Smooth muscle cell (in vitro differentiated cells): ENCODE data around the gene CCDC178. TPM values are rescaled to one million over a fixed set of nuclear protein-coding genes. Genes with fewer than 3 reads are reported as not detected.

Source experiments
- DNase-seq: peaks from one replicate; lab custom pipeline; 2025; ENCODE audit not compliant: unreplicated experiment; lab: John Stamatoyannopoulos, UW
- H2AFZ ChIP-seq: fragments of 200-600 bp; sonication (generic); 2 replicates; pipeline ENCODE4 v1.6.0; 2016; ENCODE audit warnings: antibody characterized with exemption, low read depth, mild to moderate bottlenecking
- H3F3A ChIP-seq: fragments of 200-600 bp; sonication (generic); 2 replicates; pipeline ENCODE4 v1.6.0; 2017; ENCODE audit warnings: antibody characterized with exemption, low read depth
- H3K27ac ChIP-seq: fragments of 200-600 bp; sonication (generic); 2 replicates; pipeline ENCODE4 v1.5.1; 2016; ENCODE audit warnings: low read depth, mild to moderate bottlenecking
- H3K27me3 ChIP-seq: fragments of 200-600 bp; sonication (generic); 2 replicates; pipeline ENCODE4 v1.6.1; 2016; ENCODE audit warnings: low read depth, mild to moderate bottlenecking
- H3K36me3 ChIP-seq: fragments of 200-600 bp; sonication (generic); 2 replicates; pipeline ENCODE4 v1.5.1; 2016; ENCODE audit warnings: low read depth
- H3K4me1 ChIP-seq: fragments of 200-600 bp; sonication (generic); 2 replicates; pipeline ENCODE4 v1.5.1; 2016; ENCODE audit warnings: low read depth
- H3K4me2 ChIP-seq: fragments of 200-600 bp; sonication (generic); 2 replicates; pipeline ENCODE4 v1.6.0; 2016; ENCODE audit warnings: mild to moderate bottlenecking
- H3K4me3 ChIP-seq: fragments of 200-600 bp; sonication (generic); 2 replicates; pipeline ENCODE4 v1.5.1; 2016; ENCODE audit warnings: mild to moderate bottlenecking
- H3K79me2 ChIP-seq: fragments of 200-600 bp; sonication (generic); 2 replicates; pipeline ENCODE4 v1.6.0; 2016; ENCODE audit warnings: low read depth, mild to moderate bottlenecking
- H3K9ac ChIP-seq: fragments of 200-600 bp; sonication (generic); 2 replicates; pipeline ENCODE4 v1.6.0; 2016; ENCODE audit warnings: low read depth
- H3K9me3 ChIP-seq: fragments of 200-600 bp; sonication (generic); replicated peaks from 2 replicates; pipeline ENCODE4 v1.5.1; 2016; ENCODE audit warnings: low read depth
- H4K20me1 ChIP-seq: fragments of 200-600 bp; sonication (generic); 2 replicates; pipeline ENCODE4 v1.6.0; 2016; ENCODE audit warnings: low read depth
- WGBS: methylation state at CpG from one replicate; pipeline ENCODE4 v1.1.7; 2016; ENCODE audit warnings: low lambda C conversion rate; 5-methylcytosine and 5-hydroxymethylcytosine counted together
- polyA plus RNA-seq: library from polyadenylated mRNA; unstranded; fragments of >200 nt; fragmentation: Nextera tagmentation; extraction: Ambion mirVana; gene quantifications from 2 replicates; pipeline ENCODE4 v1.2.1, GENCODE V29; 2016
- total RNA-seq: library from RNA; depleted of rRNA; stranded (reverse); fragments of >200 nt; gene quantifications from 2 replicates; pipeline ENCODE4 v1.2.3, GENCODE V29; 2014
- TF ChIP-seq, protein P1 (sequence below): fragments of 200-600 bp; sonication (generic); IDR thresholded peaks from 2 replicates; pipeline ENCODE4 v1.5.1; 2017; ENCODE audit warnings: borderline replicate concordance, mild to moderate bottlenecking, antibody characterized with exemption; ENCODE audit not compliant: insufficient read depth, poor library complexity, severe bottlenecking

The CCDC178 gene
- total and polyA plus RNA-seq, 2 experiments from 2014 or later = not detected

DNA sequence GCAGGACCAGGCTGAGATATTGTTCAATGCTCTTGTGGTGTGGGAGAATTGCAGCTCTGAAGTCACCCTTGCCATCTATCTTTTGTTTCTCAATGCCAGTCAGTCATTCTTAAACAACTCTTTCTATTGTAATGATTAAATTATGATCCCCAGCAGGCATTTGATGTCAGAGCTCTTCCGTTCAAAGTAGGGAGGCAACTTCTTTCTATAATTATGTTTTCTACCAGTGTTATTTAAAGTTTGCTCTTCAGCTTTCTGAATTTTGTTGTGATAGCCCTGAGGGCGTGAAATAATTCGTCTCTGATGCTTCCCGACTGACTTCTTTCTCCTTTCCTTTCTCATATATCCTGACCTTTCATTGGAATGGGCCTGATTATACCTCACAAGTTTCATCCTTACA lies 506.3 kb downstream of the CCDC178 start:
- Histone ChIP-seq H3K79me2 (no peaks in the 10 kb centered on the region), H3K9ac (no peak overlapping the region), H3K4me1 (no peaks in the 10 kb centered on the region), H3K27ac (no peak overlapping the region), H3K4me3 (no peak overlapping the region), H4K20me1 (no peaks in the 10 kb centered on the region), H3K36me3 (no peaks in the 10 kb centered on the region), H3K9me3 (no peaks in the 10 kb centered on the region), H2AFZ (no peak overlapping the region), H3F3A (no peaks in the 10 kb centered on the region), H3K4me2 (no peak overlapping the region), H3K27me3 (no peaks in the 10 kb centered on the region)
- no peak for DNase-seq
- 87% methylated on average over 4 of the region's 4 CpGs for WGBS
- TF ChIP-seq, protein P1, sequence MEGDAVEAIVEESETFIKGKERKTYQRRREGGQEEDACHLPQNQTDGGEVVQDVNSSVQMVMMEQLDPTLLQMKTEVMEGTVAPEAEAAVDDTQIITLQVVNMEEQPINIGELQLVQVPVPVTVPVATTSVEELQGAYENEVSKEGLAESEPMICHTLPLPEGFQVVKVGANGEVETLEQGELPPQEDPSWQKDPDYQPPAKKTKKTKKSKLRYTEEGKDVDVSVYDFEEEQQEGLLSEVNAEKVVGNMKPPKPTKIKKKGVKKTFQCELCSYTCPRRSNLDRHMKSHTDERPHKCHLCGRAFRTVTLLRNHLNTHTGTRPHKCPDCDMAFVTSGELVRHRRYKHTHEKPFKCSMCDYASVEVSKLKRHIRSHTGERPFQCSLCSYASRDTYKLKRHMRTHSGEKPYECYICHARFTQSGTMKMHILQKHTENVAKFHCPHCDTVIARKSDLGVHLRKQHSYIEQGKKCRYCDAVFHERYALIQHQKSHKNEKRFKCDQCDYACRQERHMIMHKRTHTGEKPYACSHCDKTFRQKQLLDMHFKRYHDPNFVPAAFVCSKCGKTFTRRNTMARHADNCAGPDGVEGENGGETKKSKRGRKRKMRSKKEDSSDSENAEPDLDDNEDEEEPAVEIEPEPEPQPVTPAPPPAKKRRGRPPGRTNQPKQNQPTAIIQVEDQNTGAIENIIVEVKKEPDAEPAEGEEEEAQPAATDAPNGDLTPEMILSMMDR = no peak

DNA sequence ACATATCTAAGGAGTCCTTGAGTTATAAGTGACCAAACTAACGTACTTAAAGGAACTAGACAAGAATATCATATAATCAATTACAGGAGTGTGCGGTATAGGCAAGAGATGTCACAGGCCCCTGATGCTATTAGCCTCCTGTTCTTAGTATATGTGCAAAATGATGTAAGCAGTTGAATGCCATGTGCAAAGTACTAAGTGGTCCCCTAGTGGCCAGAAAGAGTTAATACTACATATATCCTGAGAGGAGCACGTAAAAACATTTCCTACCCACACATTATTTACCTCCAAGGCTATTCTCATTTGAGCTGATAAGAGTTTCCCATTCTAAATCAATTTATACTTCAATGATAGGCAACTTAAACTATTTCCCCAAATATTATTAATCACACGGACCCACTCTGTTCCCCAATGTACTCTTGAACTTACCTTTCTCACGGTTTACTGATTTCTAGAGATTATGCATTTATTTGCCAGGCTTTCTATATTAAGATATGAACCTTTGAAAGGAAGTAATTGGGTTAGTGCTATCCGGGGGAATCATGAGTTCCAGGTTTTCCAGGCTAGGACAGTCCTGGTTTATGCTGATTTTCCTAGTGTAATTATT lies 509.7 kb downstream of the CCDC178 start:
- Histone ChIP-seq H3K27ac (no peak overlapping the region), H3K9me3 (no peaks in the 10 kb centered on the region), H4K20me1 (no peaks in the 10 kb centered on the region), H2AFZ (no peak overlapping the region), H3K4me2 (no peak overlapping the region), H3K27me3 (peaks cover 5% of the 10 kb centered on the region), H3K4me1 (no peaks in the 10 kb centered on the region), H3K79me2 (no peaks in the 10 kb centered on the region), H3K9ac (no peak overlapping the region), H3K4me3 (no peak overlapping the region), H3K36me3 (no peaks in the 10 kb centered on the region), H3F3A (no peaks in the 10 kb centered on the region)
- TF ChIP-seq, protein P1 = peak; percentile 69
- WGBS = 48% methylated on average over 6 of the region's 6 CpGs
- no peak for DNase-seq

- no peaks in the 10 kb centered on the region for H3K36me3 ChIP-seq
- peak overlapping the region; percentile 62 for H2AFZ ChIP-seq
- H3K9ac ChIP-seq = no peak overlapping the region
- no peaks in the 10 kb centered on the region for H4K20me1 ChIP-seq
- no peaks in the 10 kb centered on the region for H3F3A ChIP-seq
- no peak overlapping the region for H3K27ac ChIP-seq
- no peak for DNase-seq
- H3K4me1 ChIP-seq = no peaks in the 10 kb centered on the region
- TF ChIP-seq, protein P1 = no peak
- no peaks in the 10 kb centered on the region for H3K79me2 ChIP-seq
- 58% methylated on average over 6 of the region's 6 CpGs for WGBS
- no peak overlapping the region for H3K4me2 ChIP-seq
- H3K9me3 ChIP-seq = no peaks in the 10 kb centered on the region
- H3K27me3 ChIP-seq = peaks cover 8% of the 10 kb centered on the region
- H3K4me3 ChIP-seq = no peak overlapping the region
These were observed 511.3 kb downstream of the CCDC178 start for GRCh38 chr18:32929213-32929612.

DNA sequence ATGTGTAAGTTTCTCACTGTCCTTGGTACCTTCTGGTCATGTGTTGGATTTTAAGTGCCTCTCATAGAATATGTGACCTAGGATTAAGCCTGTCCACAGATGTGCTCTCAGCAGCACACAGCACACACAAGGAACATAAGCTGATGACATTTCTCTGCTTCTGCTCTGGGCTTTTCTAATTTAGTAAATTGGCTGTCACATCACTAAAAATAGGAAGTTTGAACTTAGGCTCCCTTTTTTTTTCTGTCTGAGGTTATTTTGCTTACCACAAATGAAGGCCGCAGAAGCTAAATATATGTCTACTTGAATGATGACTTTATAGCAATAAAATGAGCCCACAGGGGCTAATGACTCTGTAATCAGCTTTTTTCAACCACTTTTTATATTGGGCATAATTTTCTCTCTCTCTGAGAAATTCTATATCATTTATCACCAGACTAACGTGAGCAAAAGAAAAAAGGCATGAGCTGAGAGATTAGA lies 517.5 kb downstream of the CCDC178 start:
- no peak for DNase-seq

More for the DNA sequence above, 517.5 kb downstream of the CCDC178 start:
- Histone ChIP-seq H3K9ac (no peak overlapping the region), H3K27me3 (peaks cover 8% of the 10 kb centered on the region), H3K9me3 (no peaks in the 10 kb centered on the region), H4K20me1 (no peaks in the 10 kb centered on the region), H3K4me3 (no peak overlapping the region), H3K36me3 (no peaks in the 10 kb centered on the region), H3K4me1 (no peaks in the 10 kb centered on the region), H3K79me2 (no peaks in the 10 kb centered on the region), H3K27ac (peak overlapping the region; percentile 70), H3F3A (peaks cover 7% of the 10 kb centered on the region), H2AFZ (no peak overlapping the region), H3K4me2 (peak overlapping the region; percentile 37)
- 36% methylated on average over 2 of the region's 2 CpGs for WGBS
- TF ChIP-seq, protein P1 = no peak
